ENCODE data around the gene HARS1.
"Not testable (repeated sequence)": the region's sequence is repeated elsewhere in the genome, so short reads cannot be mapped to it uniquely, and the experiment has no call there.

The HARS1 gene

DNA sequence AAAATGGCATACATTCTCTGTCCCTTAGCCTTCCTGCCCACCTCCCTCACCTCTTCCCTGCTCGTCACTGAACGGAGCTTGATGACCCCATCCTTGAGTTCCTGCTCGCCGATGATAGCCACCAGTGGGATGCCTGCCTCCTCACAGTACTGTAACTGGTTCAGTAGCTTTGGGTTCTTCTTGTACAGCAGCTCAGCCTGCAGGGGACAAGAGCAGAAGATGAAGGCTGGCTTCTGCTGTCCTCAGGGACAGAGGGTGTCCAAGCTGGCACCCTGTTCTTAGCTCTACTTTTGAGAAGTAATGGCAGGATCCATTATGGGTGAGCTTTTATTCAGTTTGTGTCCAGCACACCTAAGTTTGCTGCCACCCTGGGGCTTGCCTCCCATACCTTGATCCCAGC, 16.5 kb downstream of the HARS1 start:
- DNase-seq: no peak

DNA sequence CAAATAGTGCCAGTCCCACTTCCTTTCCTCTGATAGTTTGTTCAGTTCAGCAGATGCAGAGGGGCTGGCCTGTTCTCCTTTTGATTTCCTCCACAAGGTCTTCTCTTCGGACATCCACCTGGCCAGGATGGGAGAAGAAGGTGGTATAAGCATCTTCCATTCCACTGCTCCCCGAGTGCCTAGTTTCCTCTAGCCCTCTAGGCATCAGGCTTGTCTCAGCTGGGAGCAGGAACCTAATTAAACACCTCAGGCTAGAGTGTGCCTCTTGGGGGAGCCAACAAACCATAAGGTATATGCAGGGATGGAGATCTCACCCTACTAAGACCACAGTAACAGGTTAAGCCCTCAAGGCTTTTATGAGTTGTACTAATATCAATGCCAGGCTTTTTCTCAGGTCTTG, 17.0 kb downstream of the HARS1 start:
- DNase-seq: no peak

DNA sequence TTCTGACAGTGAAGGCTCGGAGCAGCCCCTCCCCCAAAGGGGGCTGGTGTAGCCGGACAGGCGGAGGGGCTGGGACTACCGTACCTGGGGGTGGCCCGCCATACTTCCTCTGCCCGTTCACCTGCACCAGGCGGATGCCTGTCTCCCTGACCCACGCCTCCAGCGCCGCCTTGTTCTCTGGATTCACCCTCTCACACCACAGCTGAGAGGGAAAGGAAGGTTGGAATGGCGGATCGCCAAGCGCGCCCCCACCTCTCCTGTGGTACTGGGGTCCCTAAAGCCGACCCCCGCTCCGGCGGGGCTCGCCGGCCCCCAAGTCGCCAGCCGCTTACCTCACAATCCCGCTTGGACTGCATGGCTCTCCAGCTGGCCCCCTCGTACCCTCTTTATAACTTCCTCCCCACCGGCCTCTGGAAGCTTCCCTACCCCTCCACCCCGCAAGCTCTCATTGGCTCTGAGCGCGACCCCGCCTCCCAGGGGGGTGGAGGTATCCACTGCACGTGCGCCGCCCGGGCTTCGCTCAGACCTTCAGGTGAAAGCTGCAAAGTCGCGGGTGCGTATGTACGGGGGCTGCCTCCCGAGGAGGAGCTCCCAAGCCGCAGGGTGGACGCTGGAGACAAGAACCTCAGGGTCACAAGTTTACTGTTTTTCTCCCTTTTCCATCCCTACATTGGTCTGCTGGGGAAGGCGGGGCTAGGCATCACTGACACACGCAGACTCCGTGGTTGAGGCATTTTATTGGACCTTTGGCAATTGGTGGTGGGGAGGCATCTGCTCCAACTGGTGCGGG, 17.8 kb downstream of the HARS1 start, which contains the start of gene DND1:
Gene DND1, minus strand, starts transcription at position 390 of the 790 bp plus-strand sequence. Its CDS starts 34 bp downstream, at position 356.
- no peak for DNase-seq

- DNase-seq: no peak
Measured at GRCh38 chr5:140672455-140673186, 18.5 kb downstream of the HARS1 start.

DNA sequence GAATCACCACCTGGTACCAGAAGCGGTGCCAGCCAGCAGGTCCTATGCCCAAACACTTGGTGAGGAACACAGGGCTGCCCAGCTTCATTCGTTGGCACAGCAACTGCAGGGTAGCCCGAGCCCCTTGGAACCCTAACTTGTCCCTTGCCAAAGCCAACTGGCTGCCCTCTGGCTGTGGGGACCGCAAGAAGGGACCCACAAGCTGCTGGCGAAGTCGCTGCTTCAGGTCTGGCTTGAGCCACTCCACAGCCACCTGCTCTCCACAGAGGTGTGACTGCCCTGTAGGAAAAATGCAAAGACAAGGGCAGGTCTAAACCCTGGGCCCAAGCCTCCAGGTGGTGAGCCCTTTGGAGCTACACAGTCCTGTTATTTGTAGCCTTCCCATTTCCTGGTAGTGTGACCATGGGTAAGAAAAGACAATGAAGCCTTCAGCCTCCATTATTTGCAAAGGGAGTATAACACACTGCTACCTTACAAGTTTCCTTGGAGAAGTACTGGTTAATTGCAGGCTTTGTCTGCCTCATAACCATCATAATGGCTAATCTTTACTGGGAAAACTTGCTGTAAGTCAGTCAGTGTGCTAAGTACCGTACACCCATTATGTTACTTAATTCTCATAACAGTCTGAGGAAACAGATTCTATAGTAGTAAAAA, 19.6 kb downstream of the HARS1 start:
- no peak for DNase-seq

GRCh38 chr5:140671035-140671434, 20.1 kb downstream of the HARS1 start:
- DNase-seq: not testable (repeated sequence)

GRCh38 chr5:140664359-140665119, 26.6 kb downstream of the HARS1 start, which contains the start of gene WDR55:
Gene WDR55, plus strand, starts transcription at chr5:140664904. Its CDS starts 9 bp downstream, at chr5:140664913.
- DNase-seq: peak; percentile 91 to 94 (median 92)

DNA sequence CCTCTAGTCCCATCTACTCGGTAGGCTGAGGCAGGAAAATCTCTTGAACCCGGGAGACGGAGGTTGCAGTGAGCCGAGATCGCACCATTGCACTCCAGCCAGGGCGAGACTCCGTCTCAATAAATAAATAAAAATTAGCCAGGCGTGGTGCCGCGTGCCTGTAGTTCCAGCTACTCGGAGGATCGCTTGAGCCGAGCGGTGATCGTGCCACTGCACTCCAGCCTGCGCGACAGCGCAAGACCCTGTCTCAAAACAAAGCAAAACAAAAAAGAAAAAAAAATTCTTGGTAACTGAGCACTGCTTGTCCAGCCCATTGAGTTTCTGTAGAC, 27.2 kb downstream of the HARS1 start:
- DNase-seq: no peak

- not testable (repeated sequence) for DNase-seq
Measured at GRCh38 chr5:140660371-140660770, 30.8 kb downstream of the HARS1 start.

DNA sequence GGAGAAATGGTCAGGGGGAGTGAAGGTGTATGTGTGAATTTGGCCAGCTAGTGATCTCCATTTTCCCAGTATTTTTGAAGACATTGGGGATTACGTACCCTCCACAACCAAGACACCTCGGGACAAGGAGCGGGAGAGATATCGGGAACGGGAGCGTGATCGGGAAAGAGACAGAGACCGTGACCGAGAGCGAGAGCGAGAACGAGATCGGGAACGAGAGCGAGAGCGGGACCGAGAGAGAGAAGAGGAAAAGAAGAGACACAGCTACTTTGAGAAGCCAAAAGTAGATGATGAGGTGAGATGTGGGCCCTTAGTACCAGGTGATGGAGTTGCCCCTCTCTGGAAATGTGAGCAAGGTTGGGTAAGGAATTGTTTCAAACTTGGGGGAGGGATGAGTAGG, 32.3 kb downstream of the HARS1 start:
- no peak for DNase-seq

DNA sequence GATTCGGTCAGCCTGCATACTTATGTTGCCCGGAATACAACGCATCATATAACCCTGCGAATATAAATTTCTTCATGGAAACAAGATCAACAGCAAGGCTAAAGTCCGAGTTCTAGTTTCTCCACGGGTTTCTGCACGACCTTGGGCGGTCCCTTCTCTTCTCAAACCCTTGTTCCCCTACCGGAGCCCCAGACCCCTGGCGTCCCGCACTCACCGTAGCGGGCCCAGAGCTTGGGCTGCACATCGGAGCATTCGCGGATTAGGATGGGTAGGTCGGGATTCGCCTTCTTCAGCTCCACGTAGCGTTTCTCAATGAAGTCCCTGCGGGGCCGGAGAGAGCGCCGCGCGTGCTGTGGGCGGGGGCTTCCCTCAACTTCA, 44.1 kb downstream of the HARS1 start:
- DNase-seq: no peak

DNA sequence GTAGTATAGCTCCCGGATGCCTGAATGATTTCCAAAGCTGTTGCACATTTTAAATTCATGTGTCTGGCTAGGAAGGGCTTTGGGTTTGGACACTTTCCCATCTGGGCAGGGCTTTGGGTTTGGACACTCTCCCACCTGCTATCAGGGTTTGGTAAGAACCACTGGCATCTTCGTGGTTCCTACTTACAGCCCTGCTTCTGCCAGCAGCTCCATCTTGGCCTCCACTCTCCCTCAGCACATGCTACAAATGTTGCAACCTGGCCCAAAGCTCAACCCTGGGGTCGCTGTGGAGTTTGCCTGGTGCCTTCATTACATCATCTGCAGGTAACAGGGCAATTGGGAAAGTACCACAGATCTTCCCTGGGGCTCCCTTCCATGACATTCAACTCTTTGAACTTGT, 48.5 kb downstream of the HARS1 start:
- DNase-seq: no peak

- no peak for DNase-seq
Measured at GRCh38 chr5:140641716-140642115, 49.5 kb downstream of the HARS1 start.

DNA sequence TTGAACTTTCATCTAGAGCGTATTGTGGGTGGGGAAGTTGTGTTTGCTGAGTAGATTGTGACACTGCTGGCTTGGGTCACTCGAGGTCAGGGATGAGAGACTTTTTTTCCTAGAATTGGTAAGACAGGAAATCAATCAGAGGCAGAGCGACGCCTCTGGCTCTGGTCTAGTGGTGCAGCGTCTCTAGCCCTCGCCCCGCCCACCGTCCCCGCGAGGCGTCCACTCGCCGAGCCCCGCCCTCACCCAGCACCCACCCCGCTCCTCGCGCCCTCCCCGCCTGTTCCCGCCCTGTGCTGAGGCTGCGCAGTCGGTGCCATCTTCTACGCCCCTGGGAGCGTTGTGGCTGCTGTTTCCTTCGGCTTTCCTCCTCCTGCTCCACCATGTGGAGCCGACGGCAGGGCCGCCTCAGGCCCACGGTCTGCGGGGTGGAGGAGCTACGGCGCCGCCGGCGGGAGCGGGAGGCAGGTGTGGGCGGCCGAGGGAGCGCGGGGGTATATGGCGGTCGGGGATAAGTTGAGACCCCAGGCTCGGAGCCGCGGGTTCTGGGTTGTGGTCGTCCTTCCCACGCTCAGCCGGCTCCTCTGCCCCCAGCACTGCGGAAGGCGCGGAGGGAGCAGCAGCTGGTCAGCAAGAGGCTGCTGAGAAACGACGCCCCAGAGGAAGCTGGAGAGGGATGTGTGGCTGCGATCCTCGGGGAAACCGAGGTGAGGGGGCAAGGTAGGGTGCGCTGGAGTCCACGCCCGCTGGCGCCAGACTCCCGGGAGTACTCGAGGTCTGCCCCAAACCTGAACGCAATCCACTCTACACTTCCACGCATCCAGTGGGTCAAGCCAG, 51.8 kb downstream of the HARS1 start, which contains the start of gene TMCO6:
Gene TMCO6, plus strand, starts transcription at position 304 of the 834 bp plus-strand sequence. Its CDS starts 77 bp downstream, at position 381.
- peak; percentile 88 to 97 (median 92) for DNase-seq

DNA sequence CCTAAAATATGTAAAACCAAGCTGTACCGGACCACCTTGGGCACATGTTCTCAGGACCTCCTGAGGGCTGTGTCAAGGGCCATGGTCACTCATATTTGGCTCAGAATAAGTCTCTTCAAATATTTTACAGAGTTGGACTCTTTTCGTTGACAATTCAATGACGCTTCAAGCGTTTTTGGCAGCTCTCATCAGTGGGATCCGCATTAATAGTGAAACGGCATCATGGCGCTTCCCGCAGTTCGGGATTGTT, 52.3 kb downstream of the HARS1 start:
- not testable (repeated sequence) for DNase-seq

DNA sequence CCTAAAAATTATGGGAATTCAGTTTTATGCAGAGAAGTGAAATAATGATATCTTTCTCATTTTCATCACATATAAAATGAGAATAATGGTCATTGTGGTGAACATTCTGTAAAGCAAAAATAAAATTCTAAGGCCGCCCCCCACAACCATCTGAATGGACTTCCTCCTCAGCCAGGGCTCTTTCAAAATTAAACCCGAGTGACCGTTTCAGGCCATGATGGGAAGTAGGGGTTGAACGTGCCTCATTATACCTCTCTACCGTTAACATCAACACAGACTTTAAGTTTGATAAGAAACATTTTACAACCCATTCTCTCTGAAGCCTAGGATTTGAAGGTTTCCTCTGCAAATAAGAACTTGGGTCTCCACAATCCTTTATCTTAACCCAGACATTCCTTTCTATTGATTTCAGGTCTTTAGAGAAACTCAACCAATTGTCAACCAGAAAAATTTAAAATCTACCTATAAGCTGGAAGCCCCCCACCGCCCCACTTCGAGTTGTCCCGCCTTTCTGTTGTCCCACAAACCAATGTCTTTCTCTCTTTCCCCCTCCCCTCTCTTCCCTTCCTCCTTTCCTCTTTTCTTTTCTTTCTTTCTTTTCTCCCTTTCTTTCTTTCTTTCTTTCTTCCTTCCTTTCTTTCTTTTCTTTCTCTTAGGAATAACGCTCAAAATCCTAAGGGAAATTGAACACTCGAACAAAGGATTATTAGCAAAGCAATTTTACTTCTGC, 53.6 kb downstream of the HARS1 start:
- no peak for DNase-seq

DNA sequence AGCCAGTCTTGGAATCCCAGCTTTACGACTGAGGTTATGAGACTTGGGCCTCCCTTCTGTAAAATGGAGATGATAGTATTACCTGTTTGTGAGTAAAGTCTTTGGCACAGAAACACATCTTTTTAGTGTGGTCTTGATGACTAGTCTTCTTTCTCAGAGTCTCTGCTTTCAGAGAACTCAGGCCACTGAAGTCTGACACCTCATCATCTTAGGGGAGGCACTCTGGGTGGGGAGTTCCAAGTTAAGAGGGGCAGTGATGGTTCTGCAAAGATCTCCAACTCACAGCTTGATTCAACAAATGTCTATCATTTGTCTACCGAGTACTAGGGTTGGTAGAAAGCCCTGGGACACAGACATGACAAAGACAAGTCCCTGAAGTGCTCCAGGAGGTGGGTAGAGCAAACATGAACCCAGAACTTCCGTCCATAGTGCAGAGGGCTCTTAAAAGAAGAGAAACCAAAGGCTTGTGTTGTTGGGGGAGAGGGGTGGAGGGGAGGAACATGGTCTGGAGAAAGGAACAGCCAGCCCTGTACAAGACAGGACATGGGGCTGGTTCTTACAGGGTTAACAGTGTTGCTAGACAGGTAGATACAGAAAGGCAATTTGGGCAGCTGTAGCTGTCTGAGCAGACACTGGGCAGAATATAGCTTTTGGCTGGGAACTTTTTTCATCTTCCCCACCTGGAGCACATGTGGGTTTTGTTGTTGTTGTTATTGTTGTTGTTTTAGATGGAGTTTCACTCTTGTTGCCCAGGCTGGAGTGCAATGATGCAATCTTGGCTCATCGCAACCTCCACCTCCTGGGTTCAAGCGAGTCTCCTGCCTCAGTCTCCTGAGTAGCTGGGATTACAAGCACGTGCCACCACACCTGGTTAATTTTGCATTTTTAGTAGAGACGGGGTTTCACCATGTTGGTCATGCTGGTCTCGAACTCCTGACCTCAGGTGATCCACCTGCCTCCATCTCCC, 55.6 kb downstream of the HARS1 start:
- no peak for DNase-seq

GRCh38 chr5:140634103-140634502, 57.1 kb downstream of the HARS1 start:
- no peak for DNase-seq

DNA sequence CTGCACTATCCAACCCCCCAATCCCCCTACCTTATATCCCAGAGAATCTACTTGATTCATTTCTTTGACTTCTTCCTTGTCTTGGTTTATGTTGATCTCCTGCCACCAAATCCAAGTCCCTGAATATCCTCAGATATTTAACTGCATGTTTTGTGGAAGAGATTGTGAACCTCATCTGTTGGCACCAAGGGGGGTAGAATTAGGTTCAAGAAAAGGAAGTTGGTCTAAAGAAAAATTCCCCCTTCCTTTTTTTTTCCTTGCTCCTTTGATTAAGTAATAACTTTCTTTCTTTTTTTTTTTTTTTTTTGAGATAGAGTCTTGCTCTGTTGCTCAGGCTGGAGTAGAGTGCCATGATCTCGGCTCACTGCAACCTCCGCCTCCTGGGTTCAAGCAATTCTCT, 57.7 kb downstream of the HARS1 start:
- DNase-seq: no peak

DNA sequence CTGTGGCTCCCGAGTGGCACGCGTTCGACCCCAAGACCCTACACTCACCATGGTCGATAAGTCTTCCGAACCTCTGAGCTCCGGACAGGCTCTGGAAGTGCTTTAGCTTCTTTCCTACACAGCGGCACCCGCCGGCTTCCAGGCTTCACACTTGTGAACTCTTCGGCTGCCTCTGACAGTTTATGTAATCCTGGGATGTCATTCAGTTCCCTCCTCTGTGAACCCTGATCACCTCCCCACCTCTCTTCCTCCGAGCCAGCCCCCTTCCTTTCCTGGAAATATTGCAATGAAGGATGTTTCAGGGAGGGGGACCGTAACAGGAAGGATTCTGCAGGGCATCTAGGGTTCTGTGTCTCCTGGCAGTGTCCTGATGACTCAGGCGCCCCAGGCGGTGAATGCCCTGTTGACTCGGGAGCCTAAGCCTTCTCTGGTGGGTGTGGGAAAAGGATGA, 58.1 kb downstream of the HARS1 start, which contains the start of gene CD14:
Gene CD14, minus strand, starts transcription at position 155 of the 451 bp plus-strand sequence. Its CDS starts 104 bp downstream, at position 51.
- DNase-seq: no peak

Measured in activated CD4-positive, CD25-positive, alpha-beta regulatory T cell (primary cell).